Trophoblast cell (in vitro differentiated cells and primary cell): ENCODE data around the gene SS18L1.

ENCODE experiments used
- DNase-seq, 2 donors: peaks; one replicate each; pipeline ENCODE4 v3.0.0-alpha.2; 2016
- H2AFZ ChIP-seq: 2 replicates; pipeline ENCODE4 v1.6.1; 2013; ENCODE audit warnings: low read length, moderate library complexity, mild to moderate bottlenecking; ENCODE audit not compliant: insufficient read depth, poor library complexity
- H2AK5ac ChIP-seq: 2 replicates; pipeline ENCODE4 v1.6.1; 2013; ENCODE audit warnings: mild to moderate bottlenecking, low read length
- H2BK120ac ChIP-seq: 2 replicates; pipeline ENCODE4 v1.6.1; 2013; ENCODE audit warnings: low read length, mild to moderate bottlenecking, moderate library complexity; ENCODE audit not compliant: insufficient read depth, poor library complexity
- H2BK12ac ChIP-seq: 2 replicates; pipeline ENCODE4 v1.6.1; 2013; ENCODE audit warnings: mild to moderate bottlenecking, low read length, moderate library complexity
- H2BK5ac ChIP-seq: 2 replicates; pipeline ENCODE4 v1.6.1; 2013; ENCODE audit warnings: low read length, low read depth, moderate library complexity, mild to moderate bottlenecking; ENCODE audit not compliant: poor library complexity
- H3K14ac ChIP-seq: 2 replicates; pipeline ENCODE4 v1.6.1; 2013; ENCODE audit warnings: mild to moderate bottlenecking, low read length
- H3K18ac ChIP-seq: 2 replicates; pipeline ENCODE4 v1.6.1; 2013; ENCODE audit warnings: mild to moderate bottlenecking, low read length
- H3K23ac ChIP-seq: 2 replicates; pipeline ENCODE4 v1.6.1; 2013; ENCODE audit warnings: low read length
- H3K27ac ChIP-seq: 2 replicates; pipeline ENCODE4 v1.5.1; 2013; ENCODE audit warnings: low read depth, mild to moderate bottlenecking, inconsistent platforms, low read length, moderate library complexity
- H3K27me3 ChIP-seq: 2 replicates; pipeline ENCODE4 v1.6.1; 2013; ENCODE audit warnings: inconsistent platforms, mild to moderate bottlenecking, low read length, moderate library complexity; ENCODE audit not compliant: insufficient read depth
- H3K36me3 ChIP-seq, 2 experiments: 1 replicate in 1 of 2; 2 replicates in 1 of 2; pipeline ENCODE4 v1.6.1; 2013; ENCODE audit warnings: low read length in 2 of 2, mild to moderate bottlenecking in 2 of 2, moderate library complexity in 1 of 2; ENCODE audit not compliant: insufficient read depth in 2 of 2, control insufficient read depth in 1 of 2
- H3K4ac ChIP-seq: 2 replicates; pipeline ENCODE4 v1.6.1; 2013; ENCODE audit warnings: low read depth, mild to moderate bottlenecking, low read length, moderate library complexity
- H3K4me1 ChIP-seq, 2 experiments: 1 replicate in 1 of 2; 2 replicates in 1 of 2; pipeline ENCODE4 v1.6.1; 2013; ENCODE audit warnings: low read length in 2 of 2, mild to moderate bottlenecking in 2 of 2, moderate library complexity in 1 of 2; ENCODE audit not compliant: insufficient read depth in 2 of 2, control insufficient read depth in 1 of 2
- H3K4me2 ChIP-seq: 2 replicates; pipeline ENCODE4 v1.6.1; 2013; ENCODE audit warnings: inconsistent platforms, mild to moderate bottlenecking, low read length, moderate library complexity
- H3K4me3 ChIP-seq: 2 replicates; pipeline ENCODE4 v1.5.1; 2013; ENCODE audit warnings: mild to moderate bottlenecking, low read depth, low read length, inconsistent platforms
- H3K79me1 ChIP-seq: one replicate; pipeline ENCODE4 v1.6.1; 2013; ENCODE audit warnings: low read length
- H3K79me2 ChIP-seq: 2 replicates; pipeline ENCODE4 v1.6.1; 2013; ENCODE audit warnings: low read length, mild to moderate bottlenecking; ENCODE audit not compliant: control insufficient read depth, insufficient read depth, poor library complexity
- H3K9ac ChIP-seq: 2 replicates; pipeline ENCODE4 v1.6.1; 2013; ENCODE audit warnings: mild to moderate bottlenecking, low read length
- H3K9me3 ChIP-seq: 2 replicates; pipeline ENCODE4 v1.6.1; 2013; ENCODE audit warnings: low read depth, mild to moderate bottlenecking, control low read depth, inconsistent platforms, low read length; ENCODE audit not compliant: insufficient read depth
- H4K12ac ChIP-seq: 2 replicates; pipeline ENCODE4 v1.6.1; 2013; ENCODE audit warnings: low read depth, mild to moderate bottlenecking, low read length, moderate library complexity
- H4K8ac ChIP-seq: 2 replicates; pipeline ENCODE4 v1.6.1; 2013; ENCODE audit warnings: low read depth, mild to moderate bottlenecking, low read length, moderate library complexity
- H4K91ac ChIP-seq: one replicate; pipeline ENCODE4 v1.6.1; 2013; ENCODE audit warnings: low read depth, mild to moderate bottlenecking, low read length, moderate library complexity
- WGBS: extraction: QIAGEN DNeasy Blood & Tissue Kit; methylation state at CpG from one replicate; pipeline ENCODE4 v1.1.7; 2013; ENCODE audit warnings: missing lambda C conversion rate; ENCODE audit not compliant: insufficient read length, insufficient coverage; ENCODE audit errors: extremely low coverage; 5-methylcytosine and 5-hydroxymethylcytosine counted together

The SS18L1 gene

DNA sequence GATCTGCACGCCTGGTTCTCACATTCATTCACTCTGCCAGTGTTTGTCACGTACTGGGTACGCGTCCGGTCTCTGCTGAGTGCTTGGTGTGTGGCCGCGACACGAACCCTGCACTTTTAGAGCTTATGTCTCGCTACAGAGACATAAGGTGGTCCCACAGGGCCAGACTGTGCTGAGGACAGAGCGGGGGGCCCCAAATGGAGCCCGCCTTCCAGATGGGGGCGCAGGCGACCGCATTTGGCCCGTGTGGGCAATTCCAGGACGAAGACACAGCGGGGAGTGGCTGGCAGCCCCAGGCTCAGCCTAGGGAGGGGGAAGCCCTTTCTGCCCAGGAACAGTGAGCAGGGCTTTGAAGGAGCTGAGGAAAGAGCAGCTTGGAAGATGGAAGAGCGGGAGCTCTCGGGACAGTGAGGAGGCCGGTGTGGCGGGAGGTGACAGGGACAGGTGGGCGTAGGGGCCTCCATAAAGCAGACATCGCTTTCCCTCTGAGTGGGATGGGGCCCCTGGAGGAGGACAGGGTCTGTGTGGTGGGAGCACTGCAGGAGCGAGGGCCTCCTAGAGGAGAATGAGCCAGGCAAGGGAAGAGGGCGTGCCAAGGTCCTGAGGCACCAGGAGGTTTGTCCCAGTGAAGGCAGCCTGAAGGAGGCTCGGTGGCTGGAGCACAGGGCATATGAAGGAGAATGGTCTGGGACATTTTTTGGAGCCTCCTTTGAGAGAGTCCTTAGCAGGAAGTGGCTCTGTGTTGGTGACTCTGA, 31.5 kb downstream of the SS18L1 start:
- H3K27ac ChIP-seq = no peak overlapping the region
- peaks cover 57 to 62% of the 10 kb centered on the region in 2 experiments for H3K36me3 ChIP-seq
- no peak overlapping the region for H3K4ac ChIP-seq
- DNase-seq = no peak
- H3K4me3 ChIP-seq = no peak overlapping the region
- no peak overlapping the region for H2BK5ac ChIP-seq
- H3K27me3 ChIP-seq = no peaks in the 10 kb centered on the region
- no peak overlapping the region for H3K9ac ChIP-seq
- peaks cover 1% of the 10 kb centered on the region for H3K9me3 ChIP-seq
- no peak overlapping the region for H4K8ac ChIP-seq
- no peaks in the 10 kb centered on the region for H3K4me1 ChIP-seq
- H3K79me1 ChIP-seq = no peaks in the 10 kb centered on the region
- H3K18ac ChIP-seq = no peak overlapping the region
- no peak overlapping the region for H3K4me2 ChIP-seq
- no peak overlapping the region for H2BK120ac ChIP-seq
- H4K12ac ChIP-seq = no peak overlapping the region
- H2AK5ac ChIP-seq = no peak overlapping the region
- no peak overlapping the region for H2AFZ ChIP-seq
- H4K91ac ChIP-seq = no peak overlapping the region
- no peak overlapping the region for H2BK12ac ChIP-seq
- H3K14ac ChIP-seq = no peak overlapping the region
- no CpG with 5 or more reads among the region's 26 CpGs for WGBS
- H3K79me2 ChIP-seq = no peaks in the 10 kb centered on the region
- H3K23ac ChIP-seq = no peak overlapping the region

DNA sequence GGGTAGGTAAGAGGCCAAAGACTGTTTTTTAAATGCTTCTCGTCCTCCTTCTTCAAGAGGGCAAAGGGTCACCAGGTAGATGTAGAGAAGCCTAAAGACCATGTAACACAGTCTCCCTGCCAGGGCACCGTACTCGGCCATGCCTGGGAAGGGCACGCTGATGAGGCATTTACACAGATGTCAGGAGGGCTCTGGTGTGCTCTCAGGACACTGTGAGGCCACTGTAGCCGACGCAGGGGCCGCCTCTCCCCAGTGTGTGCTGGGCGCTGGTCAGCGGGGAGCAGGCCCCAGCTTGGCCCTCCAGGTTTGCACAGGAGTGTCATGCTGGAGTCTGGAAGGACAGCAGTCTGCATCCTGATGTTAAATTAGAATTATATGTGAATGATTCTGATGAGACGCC, 32.1 kb downstream of the SS18L1 start:
- H3K9ac ChIP-seq = no peak overlapping the region
- no peaks in the 10 kb centered on the region for H3K79me2 ChIP-seq
- no peak overlapping the region for H3K27ac ChIP-seq
- no peaks in the 10 kb centered on the region for H3K27me3 ChIP-seq
- no peak overlapping the region for H2BK120ac ChIP-seq
- DNase-seq = no peak
- peaks cover 54 to 59% of the 10 kb centered on the region in 2 experiments for H3K36me3 ChIP-seq
- no peak overlapping the region for H2AFZ ChIP-seq
- H3K9me3 ChIP-seq = peaks cover 1% of the 10 kb centered on the region
- no peak overlapping the region for H3K18ac ChIP-seq
- no peak overlapping the region for H2AK5ac ChIP-seq
- no peak overlapping the region for H2BK5ac ChIP-seq
- no peak overlapping the region for H3K4me3 ChIP-seq
- H3K23ac ChIP-seq = no peak overlapping the region
- no peak overlapping the region for H4K8ac ChIP-seq
- H3K14ac ChIP-seq = no peak overlapping the region
- H4K12ac ChIP-seq = no peak overlapping the region
- no peak overlapping the region for H3K4ac ChIP-seq
- no peaks in the 10 kb centered on the region for H3K4me1 ChIP-seq
- H4K91ac ChIP-seq = no peak overlapping the region
- no peak overlapping the region for H2BK12ac ChIP-seq
- no peak overlapping the region for H3K4me2 ChIP-seq
- H3K79me1 ChIP-seq = no peaks in the 10 kb centered on the region
- no CpG with 5 or more reads among the region's 10 CpGs for WGBS

DNA sequence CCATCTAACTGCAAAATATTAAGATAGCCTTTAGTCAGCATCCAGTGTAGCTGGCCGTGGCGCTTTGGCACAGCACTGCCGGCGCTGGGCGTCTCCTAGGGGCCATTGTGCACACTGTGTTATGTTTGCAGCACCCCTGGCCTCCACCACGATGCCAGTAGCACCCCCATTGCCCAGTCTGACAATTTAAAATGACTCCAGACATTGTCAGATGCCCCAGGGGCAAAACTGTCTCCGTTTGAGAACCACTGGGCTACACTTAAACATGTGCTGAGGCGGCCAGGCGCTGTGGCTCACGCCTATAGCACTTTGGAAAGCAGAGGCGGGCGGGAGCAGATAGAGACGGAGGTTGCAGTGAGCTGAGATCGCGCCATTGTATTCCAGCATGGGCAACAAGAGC, 33.3 kb downstream of the SS18L1 start:
- no peak overlapping the region for H3K14ac ChIP-seq
- H3K4me3 ChIP-seq = no peak overlapping the region
- WGBS = no CpG with 5 or more reads among the region's 15 CpGs
- no peak overlapping the region for H3K4ac ChIP-seq
- no peak overlapping the region for H3K9ac ChIP-seq
- peaks cover 54 to 59% of the 10 kb centered on the region in 2 experiments for H3K36me3 ChIP-seq
- H2BK120ac ChIP-seq = no peak overlapping the region
- no peak overlapping the region for H4K8ac ChIP-seq
- H4K91ac ChIP-seq = no peak overlapping the region
- no peak overlapping the region for H3K27ac ChIP-seq
- H2AK5ac ChIP-seq = no peak overlapping the region
- H2AFZ ChIP-seq = no peak overlapping the region
- no peak overlapping the region for H3K4me2 ChIP-seq
- no peaks in the 10 kb centered on the region for H3K27me3 ChIP-seq
- no peak overlapping the region for H2BK5ac ChIP-seq
- no peak overlapping the region for H3K18ac ChIP-seq
- no peak overlapping the region for H4K12ac ChIP-seq
- DNase-seq = no peak
- no peaks in the 10 kb centered on the region for H3K79me1 ChIP-seq
- no peaks in the 10 kb centered on the region for H3K4me1 ChIP-seq
- no peak overlapping the region for H3K23ac ChIP-seq
- peaks cover 1% of the 10 kb centered on the region for H3K9me3 ChIP-seq
- H3K79me2 ChIP-seq = no peaks in the 10 kb centered on the region
- H2BK12ac ChIP-seq = no peak overlapping the region

DNA sequence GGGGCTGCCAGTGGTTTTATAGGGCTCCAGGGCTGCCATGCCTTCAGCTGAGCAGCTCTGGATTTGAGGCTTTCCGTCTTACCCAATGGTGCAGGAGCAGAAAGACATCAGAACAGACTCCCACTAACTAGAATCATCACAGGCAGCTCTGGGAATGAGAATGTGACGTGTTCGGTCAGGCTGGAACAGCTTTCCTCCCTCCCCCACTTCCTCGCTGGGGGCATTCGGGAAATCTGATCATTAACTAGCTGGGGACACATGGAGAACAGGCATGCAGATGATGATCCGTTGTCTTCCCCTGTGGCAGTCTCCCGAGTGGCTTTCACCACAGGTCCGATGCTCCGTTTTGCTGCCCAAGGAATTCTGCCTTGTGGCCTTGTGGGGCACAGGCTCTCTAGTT, 33.7 kb downstream of the SS18L1 start:
- Histone ChIP-seq H3K36me3 (peaks cover 54 to 59% of the 10 kb centered on the region in 2 experiments), H3K4me1 (no peaks in the 10 kb centered on the region), H2BK5ac (no peak overlapping the region), H3K14ac (no peak overlapping the region), H3K79me2 (no peaks in the 10 kb centered on the region), H4K12ac (no peak overlapping the region), H3K27me3 (no peaks in the 10 kb centered on the region), H3K27ac (no peak overlapping the region), H3K4ac (no peak overlapping the region), H3K18ac (no peak overlapping the region), H3K4me3 (no peak overlapping the region), H3K9ac (no peak overlapping the region), H4K91ac (no peak overlapping the region), H2BK120ac (no peak overlapping the region), H2AFZ (no peak overlapping the region), H3K9me3 (peaks cover 1% of the 10 kb centered on the region), H3K23ac (no peak overlapping the region), H2AK5ac (no peak overlapping the region), H3K79me1 (no peaks in the 10 kb centered on the region), H2BK12ac (no peak overlapping the region), H4K8ac (no peak overlapping the region), H3K4me2 (no peak overlapping the region)
- no CpG with 5 or more reads among the region's 9 CpGs for WGBS
- no peak for DNase-seq
